Measurements from ENCODE around the gene IFNA6. TPM values are rescaled to one million over a fixed set of nuclear protein-coding genes. Genes with fewer than 3 reads are reported as not detected.

IFNA6 gene
- total RNA-seq, 2 experiments from 2014 or later = not detected

- no peak overlapping the region for H3K4me3 Mint-ChIP-seq
- intact Hi-C loops (cut with DNase I, micrococcal nuclease) = loop anchor here (1.0 to 10.0 kb wide), 8 partner anchors 30 to 462 kb away; no protein-coding TSS in a partner anchor
- ChIA-PET CTCF (interaction anchor here (0.6 to 7.1 kb wide), 43 partner anchors 8 to 1355 kb away, joined by 3 to 95 read pairs (median 4); partner anchors contain the start of genes IFNA6, IFNA8 and KLHL9), POLR2A (interaction anchor here (0.6 to 0.8 kb wide), 2 partner anchors 113 to 140 kb away, joined by 3 to 7 read pairs; partner anchors contain the start of gene IFNA1)
- no peaks in the 10 kb centered on the region for H3K27me3 Mint-ChIP-seq
- no peaks in the 10 kb centered on the region for H3K9me3 Mint-ChIP-seq (ENCODE audit: low read depth)
- peaks cover 27% of the 10 kb centered on the region for H3K36me3 Mint-ChIP-seq (ENCODE audit: low read depth)
- no peak overlapping the region for H3K27ac Mint-ChIP-seq
- DNase-seq = no peak
- ATAC-seq = peak; percentile 84
- H3K4me1 Mint-ChIP-seq = peaks cover 44% of the 10 kb centered on the region
These were observed 24.1 kb downstream of the IFNA6 start for GRCh38 chr9:21326526-21327139.

GRCh38 chr9:21324047-21324446 lies 26.6 kb downstream of the IFNA6 start:
- Mint-ChIP-seq H3K9me3 (ENCODE audit: low read depth) (no peaks in the 10 kb centered on the region), H3K27ac (no peak overlapping the region), H3K27me3 (no peaks in the 10 kb centered on the region), H3K4me3 (no peak overlapping the region), H3K36me3 (ENCODE audit: low read depth) (peaks cover 18% of the 10 kb centered on the region), H3K4me1 (peaks cover 24% of the 10 kb centered on the region)
- POLR2A ChIA-PET = interaction anchor here (0.6 kb wide), 1 partner anchor 53 kb away, joined by 3 read pairs; no protein-coding TSS in a partner anchor
- no peak for ATAC-seq
- DNase-seq = no peak
- intact Hi-C loops (cut with DNase I, micrococcal nuclease) = loop anchor here in 1 of 2 experiments (10.0 kb wide), 2 partner anchors 129 to 231 kb away; no protein-coding TSS in a partner anchor
- CTCF ChIA-PET = interaction anchor here (0.8 to 7.1 kb wide), 12 partner anchors 10 to 144 kb away, joined by 3 to 95 read pairs (median 5); partner anchors contain the start of gene KLHL9

- intact Hi-C loops (cut with DNase I, micrococcal nuclease) = loop anchor here in 1 of 2 experiments (10.0 kb wide), 2 partner anchors 128 to 232 kb away; no protein-coding TSS in a partner anchor
- CTCF ChIA-PET = interaction anchor here (0.7 to 7.1 kb wide), 12 partner anchors 9 to 466 kb away, joined by 3 to 95 read pairs (median 5); no protein-coding TSS in a partner anchor
- no peak overlapping the region for H3K27ac Mint-ChIP-seq
- H3K9me3 Mint-ChIP-seq (ENCODE audit: low read depth) = no peaks in the 10 kb centered on the region
- H3K4me1 Mint-ChIP-seq = peaks cover 21% of the 10 kb centered on the region
- ATAC-seq = no peak
- DNase-seq = no peak
- no peaks in the 10 kb centered on the region for H3K27me3 Mint-ChIP-seq
- H3K4me3 Mint-ChIP-seq = no peak overlapping the region
- H3K36me3 Mint-ChIP-seq (ENCODE audit: low read depth) = peaks cover 18% of the 10 kb centered on the region
- POLR2A ChIA-PET = no interaction called here
These were observed 27.7 kb downstream of the IFNA6 start for GRCh38 chr9:21322911-21323461.

- Mint-ChIP-seq H3K9me3 (ENCODE audit: low read depth) (no peaks in the 10 kb centered on the region), H3K4me1 (peaks cover 10% of the 10 kb centered on the region), H3K36me3 (ENCODE audit: low read depth) (peaks cover 13% of the 10 kb centered on the region), H3K27me3 (no peaks in the 10 kb centered on the region), H3K4me3 (no peak overlapping the region), H3K27ac (no peak overlapping the region)
- POLR2A ChIA-PET = no interaction called here
- no peak for DNase-seq
- no peak for ATAC-seq
- intact Hi-C loops (cut with DNase I, micrococcal nuclease) = loop anchor here in 1 of 2 experiments (10.0 kb wide), 2 partner anchors 126 to 234 kb away; no protein-coding TSS in a partner anchor
- CTCF ChIA-PET = interaction anchor here (0.7 to 7.1 kb wide), 10 partner anchors 9 to 134 kb away, joined by 3 to 95 read pairs (median 4); no protein-coding TSS in a partner anchor
These were observed 30.2 kb downstream of the IFNA6 start for GRCh38 chr9:21320465-21320864.

GRCh38 chr9:21317956-21318923 lies 32.4 kb downstream of the IFNA6 start:
- Mint-ChIP-seq H3K36me3 (ENCODE audit: low read depth) (peaks cover 5% of the 10 kb centered on the region), H3K9me3 (ENCODE audit: low read depth) (no peaks in the 10 kb centered on the region), H3K4me3 (no peak overlapping the region), H3K4me1 (peaks cover 5% of the 10 kb centered on the region), H3K27me3 (no peaks in the 10 kb centered on the region), H3K27ac (no peak overlapping the region)
- ChIA-PET CTCF (interaction anchor here (0.6 to 2.7 kb wide), 19 partner anchors 8 to 661 kb away, joined by 3 to 12 read pairs (median 3); no protein-coding TSS in a partner anchor), POLR2A (no interaction called here)
- intact Hi-C loops (cut with DNase I, micrococcal nuclease) = loop anchor here (1.0 to 5.0 kb wide), 6 partner anchors 81 to 471 kb away; no protein-coding TSS in a partner anchor
- ATAC-seq (peak; percentile 78), DNase-seq (peak; percentile 59)

GRCh38 chr9:21316860-21317259 lies 33.8 kb downstream of the IFNA6 start:
- intact Hi-C loops (cut with DNase I, micrococcal nuclease) = loop anchor here in 1 of 2 experiments (5.0 kb wide), 2 partner anchors 80 to 120 kb away; no protein-coding TSS in a partner anchor
- Mint-ChIP-seq H3K27me3 (no peaks in the 10 kb centered on the region), H3K27ac (no peak overlapping the region), H3K4me3 (no peak overlapping the region), H3K9me3 (ENCODE audit: low read depth) (no peaks in the 10 kb centered on the region), H3K4me1 (peaks cover 2% of the 10 kb centered on the region), H3K36me3 (ENCODE audit: low read depth) (no peaks in the 10 kb centered on the region)
- no peak for ATAC-seq
- no peak for DNase-seq
- POLR2A ChIA-PET = no interaction called here
- CTCF ChIA-PET = interaction anchor here (1.0 to 2.7 kb wide), 3 partner anchors 9 to 79 kb away, joined by 3 to 9 read pairs (median 4); no protein-coding TSS in a partner anchor

GRCh38 chr9:21316032-21316842 lies 34.5 kb downstream of the IFNA6 start:
- ATAC-seq (no peak), DNase-seq (no peak)
- no peak overlapping the region for H3K4me3 Mint-ChIP-seq
- H3K4me1 Mint-ChIP-seq = peaks cover 2% of the 10 kb centered on the region
- no peaks in the 10 kb centered on the region for H3K27me3 Mint-ChIP-seq
- peaks cover 2% of the 10 kb centered on the region for H3K36me3 Mint-ChIP-seq (ENCODE audit: low read depth)
- H3K27ac Mint-ChIP-seq = no peak overlapping the region
- H3K9me3 Mint-ChIP-seq (ENCODE audit: low read depth) = no peaks in the 10 kb centered on the region
- CTCF ChIA-PET = interaction anchor here (1.0 to 2.7 kb wide), 6 partner anchors 10 to 146 kb away, joined by 3 to 9 read pairs (median 4); no protein-coding TSS in a partner anchor
- POLR2A ChIA-PET = no interaction called here
- intact Hi-C loops (cut with DNase I, micrococcal nuclease) = loop anchor here in 1 of 2 experiments (5.0 kb wide), 2 partner anchors 79 to 119 kb away; no protein-coding TSS in a partner anchor

GRCh38 chr9:21314152-21314551 lies 36.5 kb downstream of the IFNA6 start:
- H3K36me3 Mint-ChIP-seq (ENCODE audit: low read depth) = peaks cover 2% of the 10 kb centered on the region
- H3K27me3 Mint-ChIP-seq = peaks cover 7% of the 10 kb centered on the region
- DNase-seq (no peak), ATAC-seq (no peak)
- intact Hi-C loops (cut with DNase I, micrococcal nuclease) = no loop called here
- CTCF ChIA-PET = interaction anchor here (0.8 to 2.1 kb wide), 3 partner anchors 8 to 82 kb away, joined by 3 to 6 read pairs (median 4); no protein-coding TSS in a partner anchor
- H3K9me3 Mint-ChIP-seq (ENCODE audit: low read depth) = no peaks in the 10 kb centered on the region
- H3K27ac Mint-ChIP-seq = no peak overlapping the region
- H3K4me1 Mint-ChIP-seq = peaks cover 2% of the 10 kb centered on the region
- POLR2A ChIA-PET = no interaction called here
- H3K4me3 Mint-ChIP-seq = no peak overlapping the region

GRCh38 chr9:21311889-21312288 lies 38.8 kb downstream of the IFNA6 start:
- intact Hi-C loops (cut with DNase I, micrococcal nuclease) = no loop called here
- Mint-ChIP-seq H3K36me3 (ENCODE audit: low read depth) (peaks cover 2% of the 10 kb centered on the region), H3K27me3 (peaks cover 13% of the 10 kb centered on the region), H3K4me1 (no peaks in the 10 kb centered on the region), H3K27ac (no peak overlapping the region), H3K4me3 (no peak overlapping the region), H3K9me3 (ENCODE audit: low read depth) (no peaks in the 10 kb centered on the region)
- CTCF ChIA-PET = interaction anchor here (0.7 to 2.0 kb wide), 3 partner anchors 22 to 94 kb away, joined by 3 to 5 read pairs (median 3); no protein-coding TSS in a partner anchor
- ATAC-seq (no peak), DNase-seq (no peak)
- POLR2A ChIA-PET = no interaction called here

GRCh38 chr9:21305213-21305612 lies 45.5 kb downstream of the IFNA6 start, which contains the start of gene IFNA5:
IFNA5 (minus strand) TSS chr9:21305313; CDS start chr9:21305256, 57 bp downstream.
- Mint-ChIP-seq H3K4me3 (no peak within 1 kb of the TSS), H3K4me1 (no peaks in the 10 kb centered on the region), H3K27ac (no peak within 1 kb of the TSS), H3K9me3 (ENCODE audit: low read depth) (no peaks in the 10 kb centered on the region), H3K27me3 (peaks cover 31% of the 10 kb centered on the region), H3K36me3 (ENCODE audit: low read depth) (no peaks in the 10 kb centered on the region)
- POLR2A ChIA-PET = no interaction called here
- CTCF ChIA-PET = interaction anchor here (0.6 kb wide), 1 partner anchor 13 kb away, joined by 6 read pairs; no protein-coding TSS in a partner anchor
- no peak for DNase-seq
- ATAC-seq = no peak
- intact Hi-C loops (cut with DNase I, micrococcal nuclease) = no loop called here
